ENCODE data around the gene OCIAD2. TPM values are rescaled to one million over a fixed set of nuclear protein-coding genes. Genes with fewer than 3 reads are reported as not detected.

OCIAD2 gene
- total and polyA plus RNA-seq, 5 donors from 2014 or later = 83.0 to 359 (median 294) TPM

Other genes starting within 250 kb of the OCIAD2 start
- 135 TPM for gene FRYL, start 126.5 kb downstream of the OCIAD2 start, total RNA-seq
- gene FRYL, start 126.5 kb downstream of the OCIAD2 start, polyA plus RNA-seq = 10 to 100 TPM; 27.5 to 34.3 (median 31.2) TPM
- gene OCIAD1, start 75.7 kb downstream of the OCIAD2 start, total RNA-seq = 72.2 TPM
- gene OCIAD1, start 75.7 kb downstream of the OCIAD2 start, polyA plus RNA-seq = 100 to 1,000 TPM; 139 to 185 (median 155) TPM
- not detected for gene CWH43, start 79.5 kb upstream of the OCIAD2 start, total RNA-seq
- not detected for gene CWH43, start 79.5 kb upstream of the OCIAD2 start, polyA plus RNA-seq

All from CD4-positive, CD25-positive, alpha-beta regulatory T cell (primary cell).